HG02981 (cell line): ENCODE data around the gene SEPTIN3.

Source experiments
- ATAC-seq: cut with Tn5 transposase; IDR thresholded peaks from one replicate; pipeline ENCODE4 v1.9.1; 2021; ENCODE audit warnings: mild to moderate bottlenecking, moderate library complexity; ENCODE audit not compliant: unreplicated experiment

SEPTIN3 gene

DNA sequence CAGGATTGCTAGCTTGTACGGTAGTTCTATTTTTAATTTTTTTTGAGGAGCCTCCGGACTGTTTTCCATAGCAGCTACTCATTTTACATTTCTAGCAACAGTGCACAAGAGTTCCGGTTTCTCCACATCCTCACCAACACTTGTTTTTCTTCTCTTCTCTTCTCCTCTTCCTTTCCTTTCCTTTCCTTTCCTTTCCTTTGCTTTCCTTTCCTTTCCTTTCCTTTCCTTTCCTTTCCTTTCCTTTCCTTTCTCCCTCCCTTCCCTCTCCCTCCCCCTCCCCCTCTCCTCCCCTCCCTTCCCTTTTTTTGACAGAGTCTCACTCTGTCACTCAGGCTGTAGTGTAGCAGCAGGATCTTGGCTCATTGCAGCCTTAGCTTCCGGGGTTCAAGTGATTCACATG is 38.7 kb downstream of the SEPTIN3 start:
- no peak for ATAC-seq

DNA sequence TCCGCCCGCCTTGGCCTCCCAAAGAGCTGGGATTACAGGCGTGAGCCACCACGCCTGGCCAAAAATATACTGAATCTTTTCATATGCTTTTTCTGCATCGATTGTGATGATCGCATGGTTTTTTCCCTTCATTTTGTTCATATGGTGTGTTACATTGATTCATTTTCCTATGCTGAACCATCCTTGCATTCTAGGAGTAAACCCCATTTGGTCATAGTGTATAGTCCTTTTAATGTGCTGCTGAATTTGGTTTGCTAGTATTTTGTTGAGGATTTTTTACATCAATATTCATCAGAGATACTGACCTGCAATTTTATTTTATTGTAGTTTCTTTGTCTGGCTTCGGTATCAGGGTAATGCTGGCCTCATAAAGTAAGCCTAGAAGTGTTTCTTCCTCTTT is 41.5 kb downstream of the SEPTIN3 start:
- no peak for ATAC-seq

DNA sequence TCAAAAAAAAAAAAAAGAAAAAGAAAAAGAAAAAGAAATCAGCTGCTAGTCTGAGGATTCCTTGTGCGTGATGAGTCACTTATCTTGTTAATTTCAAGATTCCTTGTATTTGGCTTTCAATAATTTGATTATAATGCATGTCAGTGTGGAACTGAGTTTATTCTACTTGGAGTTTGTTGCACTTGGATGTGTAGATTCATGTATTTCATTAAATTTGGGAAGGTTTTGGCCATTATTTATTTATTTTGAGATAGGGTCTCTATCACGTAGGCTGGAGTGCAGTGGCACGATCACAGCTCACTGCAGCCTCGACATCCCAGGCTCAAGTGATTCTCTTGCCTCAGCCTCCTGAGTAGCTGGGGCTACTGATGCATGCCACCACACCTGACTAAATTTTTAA is 44.1 kb downstream of the SEPTIN3 start:
- no peak for ATAC-seq

DNA sequence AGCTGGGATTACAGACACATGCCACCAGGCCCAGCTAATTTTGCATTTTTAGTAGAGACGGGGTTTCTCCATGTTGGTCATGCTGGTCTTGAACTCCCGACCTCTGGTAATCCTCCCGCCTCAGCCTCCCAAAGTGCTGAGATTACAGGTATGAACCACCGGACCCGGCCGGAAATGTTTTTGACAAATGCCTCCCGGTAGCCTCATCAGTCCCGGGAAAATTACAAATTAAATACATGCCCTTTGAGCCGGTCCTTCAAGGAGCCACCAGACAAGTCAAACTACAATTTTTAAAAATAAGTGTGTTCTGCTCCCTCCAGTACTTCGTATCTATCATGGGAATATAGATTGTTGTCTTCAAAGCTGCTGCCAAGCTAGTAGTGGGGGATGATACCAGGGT is 46.9 kb downstream of the SEPTIN3 start:
- no peak for ATAC-seq

DNA sequence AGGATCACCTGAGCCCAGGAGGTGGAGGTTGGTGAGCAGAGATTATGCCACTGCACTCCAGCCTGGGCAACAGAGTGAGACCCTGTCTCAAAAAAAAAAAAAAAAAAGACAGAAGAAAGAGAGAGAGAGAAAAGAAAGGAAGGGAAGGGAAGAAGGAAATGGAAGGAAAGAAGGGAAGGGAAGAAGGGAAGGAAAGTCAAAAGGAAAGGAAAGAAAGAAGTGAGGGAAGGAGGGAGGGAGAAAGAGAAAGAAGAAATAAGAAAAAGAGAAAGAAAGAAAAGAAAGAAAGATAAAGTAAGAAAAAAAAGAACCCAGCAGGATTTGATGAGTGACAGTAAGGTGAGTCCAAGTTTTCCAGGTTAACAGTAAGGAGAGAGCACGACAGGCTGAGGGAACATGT is 49.0 kb downstream of the SEPTIN3 start:
- no peak for ATAC-seq
